Measurements from ENCODE around the gene SLC2A1.

DNA sequence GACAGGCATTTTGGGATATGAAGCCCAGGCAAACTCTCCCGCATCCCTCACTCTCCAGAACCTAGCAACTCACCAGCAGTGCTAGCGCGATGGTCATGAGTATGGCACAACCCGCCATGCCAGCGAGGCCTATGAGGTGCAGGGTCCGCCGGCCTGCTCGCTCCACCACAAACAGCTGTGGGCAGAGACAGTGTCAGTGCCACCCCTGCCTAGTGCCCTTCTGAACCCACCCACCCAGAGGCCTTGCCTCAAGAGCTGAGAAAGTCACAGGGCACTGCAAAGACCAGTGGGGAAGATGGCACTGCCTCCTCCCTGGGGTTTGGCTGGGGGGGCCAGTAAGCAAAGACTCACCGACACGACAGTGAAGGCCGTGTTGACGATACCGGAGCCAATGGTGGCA lies 29.8 kb downstream of the SLC2A1 start:
- TF ChIP-seq, protein P1, sequence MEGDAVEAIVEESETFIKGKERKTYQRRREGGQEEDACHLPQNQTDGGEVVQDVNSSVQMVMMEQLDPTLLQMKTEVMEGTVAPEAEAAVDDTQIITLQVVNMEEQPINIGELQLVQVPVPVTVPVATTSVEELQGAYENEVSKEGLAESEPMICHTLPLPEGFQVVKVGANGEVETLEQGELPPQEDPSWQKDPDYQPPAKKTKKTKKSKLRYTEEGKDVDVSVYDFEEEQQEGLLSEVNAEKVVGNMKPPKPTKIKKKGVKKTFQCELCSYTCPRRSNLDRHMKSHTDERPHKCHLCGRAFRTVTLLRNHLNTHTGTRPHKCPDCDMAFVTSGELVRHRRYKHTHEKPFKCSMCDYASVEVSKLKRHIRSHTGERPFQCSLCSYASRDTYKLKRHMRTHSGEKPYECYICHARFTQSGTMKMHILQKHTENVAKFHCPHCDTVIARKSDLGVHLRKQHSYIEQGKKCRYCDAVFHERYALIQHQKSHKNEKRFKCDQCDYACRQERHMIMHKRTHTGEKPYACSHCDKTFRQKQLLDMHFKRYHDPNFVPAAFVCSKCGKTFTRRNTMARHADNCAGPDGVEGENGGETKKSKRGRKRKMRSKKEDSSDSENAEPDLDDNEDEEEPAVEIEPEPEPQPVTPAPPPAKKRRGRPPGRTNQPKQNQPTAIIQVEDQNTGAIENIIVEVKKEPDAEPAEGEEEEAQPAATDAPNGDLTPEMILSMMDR (IDR thresholded peaks at IDR 0.05; ENCODE audit: low read depth, low read length, poor library complexity, severe bottlenecking) = no peak
- no peak for TF ChIP-seq EZH2phosphoT487 (IDR thresholded peaks at IDR 0.05; ENCODE audit: borderline replicate concordance, low read length)

Data from DOHH2 (cell line).